CD4-positive, alpha-beta T cell treated with Interleukin-17A for 1 hour (primary cell): ENCODE data around the gene DNPH1.

Source experiments
- DNase-seq: peaks from one replicate; pipeline ENCODE4 v3.0.0-alpha.2; 2020

The DNPH1 gene

DNA sequence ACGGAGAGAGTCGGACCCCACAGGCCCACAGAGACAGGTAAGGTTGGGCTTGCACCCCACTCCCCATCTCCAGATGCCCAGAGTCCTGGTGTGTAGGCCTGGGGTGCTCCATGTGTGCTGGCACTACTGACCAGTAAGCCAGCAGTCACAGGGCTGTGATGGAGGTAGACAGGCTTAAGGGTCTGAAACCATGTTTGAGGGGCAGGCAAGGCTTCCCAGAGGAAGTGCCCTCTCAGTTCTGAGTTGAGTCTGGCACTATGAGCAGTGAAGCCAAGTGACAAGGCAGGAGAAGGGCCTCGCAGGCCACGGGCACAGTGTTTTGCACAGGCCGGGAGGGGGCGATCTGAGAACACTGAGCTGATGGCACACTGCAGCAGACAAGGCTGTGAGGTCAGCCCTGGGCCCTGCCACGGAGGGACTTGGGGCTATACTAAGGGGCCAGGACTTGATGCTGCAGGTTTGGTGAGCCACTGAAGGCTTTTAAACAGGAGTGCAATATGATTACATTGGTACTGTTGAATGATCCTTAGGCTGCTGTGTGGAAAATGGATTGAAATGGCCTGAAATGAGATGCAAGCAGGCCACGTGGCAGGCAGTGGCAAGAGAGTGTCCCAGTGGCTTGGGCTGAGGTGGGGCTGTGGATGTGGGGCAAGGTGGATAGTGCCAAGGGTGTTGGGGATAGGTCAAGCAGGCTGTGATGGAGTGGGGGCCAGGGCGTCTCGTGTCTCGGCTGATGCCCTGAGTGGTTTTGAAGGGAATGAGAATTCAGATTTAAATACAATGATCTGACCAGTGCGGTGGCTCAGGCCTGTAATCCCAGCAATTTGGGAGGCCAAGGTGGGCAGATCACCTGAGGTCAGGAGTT lies 34.3 kb upstream of the DNPH1 start:
- DNase-seq = peak; percentile 81

DNA sequence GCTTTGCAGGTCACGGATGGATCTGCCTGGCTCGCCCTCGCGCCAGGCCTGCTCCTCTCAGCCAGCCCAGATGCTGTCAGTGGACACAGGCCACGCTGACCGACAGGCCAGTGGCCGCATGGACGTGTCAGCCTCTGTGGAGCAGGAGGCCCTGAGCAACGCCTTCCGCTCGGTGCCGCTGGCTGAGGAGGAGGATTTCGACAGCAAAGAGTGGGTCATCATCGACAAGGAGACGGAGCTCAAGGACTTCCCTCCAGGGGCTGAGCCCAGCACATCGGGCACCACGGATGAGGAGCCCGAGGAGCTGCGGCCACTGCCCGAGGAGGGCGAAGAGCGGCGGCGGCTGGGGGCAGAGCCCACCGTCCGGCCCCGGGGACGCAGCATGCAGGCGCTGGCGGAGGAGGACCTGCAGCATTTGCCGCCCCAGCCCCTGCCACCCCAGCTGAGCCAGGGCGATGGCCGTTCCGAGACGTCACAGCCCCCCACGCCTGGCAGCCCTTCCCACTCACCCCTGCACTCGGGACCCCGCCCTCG lies 33.6 kb upstream of the DNPH1 start:
- DNase-seq = no peak

DNA sequence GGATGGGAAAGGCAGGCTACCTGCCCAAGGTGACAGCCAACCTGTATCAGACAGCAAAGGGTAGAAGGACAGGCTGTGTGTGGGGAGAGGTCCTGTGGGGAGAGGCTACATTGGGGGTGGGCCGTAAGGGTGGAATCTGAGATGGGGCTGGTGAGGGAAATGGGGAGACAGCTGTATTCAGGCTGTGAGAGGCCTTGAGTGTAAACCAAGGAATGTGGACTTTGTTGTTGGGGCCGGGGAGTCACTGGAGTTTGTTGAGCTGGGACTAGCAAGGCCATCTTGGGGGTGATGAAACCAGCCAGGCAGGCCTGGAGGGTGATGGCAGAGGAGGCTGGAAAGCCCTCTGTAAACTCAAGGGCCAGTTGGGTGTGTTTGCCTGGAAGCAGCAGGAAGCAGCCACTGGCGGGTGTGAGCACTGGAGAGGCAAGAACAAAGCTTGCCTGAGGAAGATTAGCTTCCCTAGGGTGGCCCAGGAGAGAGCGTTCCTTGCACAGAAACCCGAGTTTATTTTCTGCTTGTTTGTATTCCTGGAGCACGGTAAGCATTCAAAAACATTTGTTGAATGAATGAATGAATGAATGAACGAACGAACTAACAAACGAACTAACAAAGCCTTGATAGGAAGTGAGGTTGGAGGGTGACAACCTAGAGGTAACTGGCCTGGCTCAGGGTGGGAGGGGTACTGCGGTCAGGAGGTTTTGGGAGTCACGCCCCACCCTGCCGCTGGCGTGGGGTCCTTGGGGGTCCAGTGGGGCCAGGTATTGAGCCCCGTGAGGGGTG lies 32.9 kb upstream of the DNPH1 start:
- DNase-seq = no peak

- DNase-seq = no peak
These were observed 31.9 kb upstream of the DNPH1 start for GRCh38 chr6:43261198-43261597.

- no peak for DNase-seq
These were observed 31.5 kb upstream of the DNPH1 start for GRCh38 chr6:43260791-43261190.

DNA sequence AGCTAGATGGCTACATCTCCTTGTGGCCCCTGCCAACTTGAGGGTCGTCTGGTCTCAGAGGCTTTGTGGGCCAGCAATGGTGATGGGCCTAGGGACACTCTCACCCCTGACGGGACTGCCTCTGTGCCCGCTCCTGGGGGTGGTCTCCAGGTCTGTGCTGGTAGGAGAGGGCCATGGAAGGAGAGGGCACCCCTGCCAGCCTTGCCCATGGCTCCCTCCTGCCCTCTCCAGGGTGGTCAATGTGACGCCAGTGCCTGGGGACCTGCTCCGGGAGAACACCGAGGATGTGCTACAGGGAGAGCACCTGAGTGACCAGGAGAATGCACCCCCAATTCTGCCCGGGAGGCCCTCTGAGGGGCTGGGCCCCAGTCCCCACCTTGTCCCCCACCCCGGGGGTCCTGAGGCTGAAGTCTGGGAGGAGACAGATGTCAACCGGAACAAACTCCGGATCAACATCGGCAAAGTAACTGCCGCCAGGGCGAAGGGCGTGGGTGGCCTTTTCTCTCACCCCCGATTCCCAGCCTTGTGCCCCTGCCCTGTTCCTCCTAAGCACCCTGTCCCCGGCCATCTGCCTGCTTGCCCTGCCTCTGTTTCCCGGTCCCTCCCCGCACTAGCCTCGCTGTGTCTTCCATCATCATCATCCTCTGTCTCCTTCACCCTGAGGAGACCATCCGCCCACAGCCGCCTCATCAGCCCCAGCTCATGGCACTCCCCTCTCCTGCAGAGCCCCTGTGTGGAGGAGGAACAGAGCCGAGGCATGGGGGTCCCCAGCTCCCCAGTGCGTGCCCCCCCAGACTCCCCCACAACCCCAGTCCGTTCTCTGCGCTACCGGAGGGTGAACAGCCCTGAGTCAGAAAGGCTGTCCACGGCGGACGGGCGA lies 29.8 kb upstream of the DNPH1 start:
- no peak for DNase-seq

- no peak for DNase-seq
These were observed 28.9 kb upstream of the DNPH1 start for GRCh38 chr6:43258180-43258579.

GRCh38 chr6:43257367-43258145 lies 28.3 kb upstream of the DNPH1 start:
- DNase-seq = no peak

DNA sequence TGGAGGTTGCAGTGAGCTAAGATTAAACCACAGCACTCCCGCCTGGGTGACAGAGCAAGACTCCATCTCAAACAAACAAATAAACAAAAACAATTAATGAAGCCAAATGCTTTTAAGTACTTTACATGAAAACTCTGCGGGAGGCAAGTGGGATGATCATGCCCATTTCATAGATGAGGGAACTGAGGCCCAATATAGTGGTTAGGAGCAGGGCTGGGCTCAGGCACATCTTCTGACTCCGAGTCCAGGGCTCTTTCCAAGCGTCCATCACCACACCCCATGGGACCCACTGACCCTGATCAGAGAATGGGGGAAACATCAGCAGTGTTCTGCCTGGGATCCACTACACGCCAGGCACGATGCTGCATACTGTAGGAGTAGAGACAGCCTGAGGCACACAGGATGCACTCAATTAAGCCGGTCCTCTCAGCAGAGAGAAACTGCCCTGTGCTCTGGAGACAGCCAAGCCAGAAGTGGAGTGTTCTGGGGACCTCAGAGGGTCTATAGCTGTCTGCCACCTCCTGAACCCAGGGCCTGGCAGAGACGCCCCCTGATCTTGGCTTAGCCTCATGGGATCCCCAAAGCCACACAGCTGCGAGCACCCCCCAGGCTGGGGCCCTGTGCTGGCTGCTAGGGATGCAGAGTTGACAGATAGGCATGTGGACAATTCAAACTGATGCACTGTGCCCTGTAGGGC lies 27.5 kb upstream of the DNPH1 start:
- DNase-seq = no peak

DNA sequence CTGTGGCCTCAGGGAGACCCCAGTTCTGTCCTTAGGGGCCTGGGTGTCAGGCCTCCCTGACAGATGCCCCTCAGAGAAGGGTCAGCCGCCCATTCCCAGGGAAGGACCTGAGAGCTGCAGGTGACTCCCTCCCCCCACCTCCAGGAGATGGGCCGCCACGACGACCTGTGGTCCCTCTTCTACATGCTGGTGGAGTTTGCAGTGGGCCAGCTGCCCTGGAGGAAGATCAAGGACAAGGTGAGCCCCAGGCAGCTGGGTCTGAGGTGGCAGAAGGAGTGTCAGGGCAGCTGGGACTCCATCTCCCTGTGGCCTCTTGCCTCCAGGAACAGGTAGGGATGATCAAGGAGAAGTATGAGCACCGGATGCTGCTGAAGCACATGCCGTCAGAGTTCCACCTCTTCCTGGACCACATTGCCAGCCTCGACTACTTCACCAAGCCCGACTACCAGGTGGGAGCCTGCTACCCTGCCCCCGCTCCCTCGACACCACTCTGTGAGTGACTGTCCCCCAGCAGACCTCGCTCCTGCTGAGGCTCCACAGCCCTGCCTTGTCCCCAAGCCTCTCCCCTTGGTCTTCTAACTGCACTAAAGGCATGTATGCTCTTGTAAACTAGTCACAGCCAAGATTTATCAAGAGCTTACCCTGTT lies 26.2 kb upstream of the DNPH1 start:
- DNase-seq = no peak

- DNase-seq = no peak
These were observed 25.6 kb upstream of the DNPH1 start for GRCh38 chr6:43254846-43255245.

DNA sequence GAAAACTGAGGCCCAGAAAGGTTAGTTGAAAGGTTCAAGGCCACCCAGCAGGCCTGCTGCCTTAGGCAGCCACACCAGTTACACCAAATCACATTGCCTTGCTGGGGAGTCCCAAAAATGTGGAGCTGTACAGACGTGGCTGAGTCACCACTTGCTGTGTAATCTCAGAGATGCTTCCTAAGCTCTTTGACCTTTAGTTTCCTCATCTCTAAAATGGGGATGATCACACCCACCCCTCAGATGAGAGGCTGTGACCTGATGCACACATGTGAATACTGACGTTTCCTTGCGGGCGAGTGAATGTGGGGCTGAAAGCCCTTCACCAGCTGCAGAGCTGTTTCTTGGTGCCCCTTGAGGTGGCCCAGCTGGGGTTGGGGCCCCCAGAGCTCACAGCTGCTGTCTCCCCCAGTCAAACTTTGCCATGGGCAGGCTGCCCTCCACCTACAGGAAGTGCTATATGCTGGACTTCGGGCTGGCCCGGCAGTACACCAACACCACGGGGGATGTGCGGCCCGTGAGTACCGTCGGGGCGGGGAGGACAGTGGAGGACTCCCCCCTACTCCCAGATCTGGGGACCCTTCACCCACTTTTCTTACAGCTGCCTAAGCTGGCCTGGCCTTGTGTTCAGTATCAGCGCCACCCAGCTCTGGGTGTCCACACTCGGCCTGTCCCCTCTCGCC lies 25.0 kb upstream of the DNPH1 start:
- no peak for DNase-seq

- no peak for DNase-seq
These were observed 24.1 kb upstream of the DNPH1 start for GRCh38 chr6:43253401-43253800.

DNA sequence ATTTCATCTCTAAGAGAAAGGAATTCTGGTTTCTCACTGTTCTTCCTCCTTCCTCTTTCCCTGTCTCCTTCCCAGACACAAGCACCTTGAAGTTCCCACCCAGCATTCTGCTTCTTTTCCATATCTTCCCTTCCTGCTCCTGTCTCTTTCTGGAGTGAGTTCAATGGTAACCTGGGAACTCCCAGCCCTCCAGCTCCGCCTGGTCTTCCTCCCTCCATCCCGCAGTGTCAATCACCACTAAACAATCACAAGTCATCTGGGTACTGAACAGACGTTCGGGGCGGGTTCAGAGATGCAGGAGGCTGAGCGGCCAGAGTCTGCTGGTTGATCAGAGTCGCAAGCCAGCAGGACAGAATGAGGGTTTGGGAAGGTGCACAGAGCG lies 21.7 kb upstream of the DNPH1 start:
- no peak for DNase-seq

DNA sequence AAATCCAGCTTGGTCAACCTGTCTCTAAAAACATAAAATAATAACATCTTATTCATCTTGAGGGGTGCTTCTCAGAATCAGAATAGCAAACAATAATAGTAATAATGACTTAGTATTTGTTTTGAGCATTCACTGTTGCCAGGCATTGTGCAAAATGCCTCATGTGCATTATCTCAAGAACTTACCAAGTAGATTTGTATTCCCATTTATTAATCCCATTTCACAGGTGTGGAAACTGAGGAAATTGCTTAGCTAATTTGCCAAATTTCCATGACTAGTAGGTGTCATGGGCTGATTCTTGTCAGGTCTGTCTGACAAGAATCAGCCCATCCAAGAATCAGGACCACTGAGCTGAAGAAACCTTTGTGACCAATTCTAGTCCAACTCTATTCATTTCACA lies 19.5 kb upstream of the DNPH1 start:
- DNase-seq = no peak

DNA sequence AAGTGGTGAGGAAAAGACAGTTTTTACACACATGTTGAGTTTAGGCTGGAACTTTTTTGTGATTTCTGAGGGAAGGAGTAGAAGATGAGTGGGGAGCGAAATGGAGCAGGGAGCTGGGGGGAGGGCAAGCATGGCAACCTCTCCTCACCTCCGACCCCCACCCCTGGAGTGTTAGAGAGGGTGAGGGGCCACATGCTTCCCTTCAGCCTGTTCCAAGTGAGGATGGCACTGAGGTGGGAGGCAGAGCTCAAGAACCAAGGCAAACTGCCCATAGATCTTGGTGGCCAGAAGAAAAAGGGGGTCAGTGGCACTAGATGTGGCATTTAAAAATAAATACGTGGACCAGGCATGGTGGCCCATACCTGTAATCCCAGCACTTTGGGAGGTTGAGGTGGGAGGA lies 18.8 kb upstream of the DNPH1 start:
- no peak for DNase-seq

GRCh38 chr6:43247114-43247999 lies 18.1 kb upstream of the DNPH1 start:
- DNase-seq = peak; percentile 83

DNA sequence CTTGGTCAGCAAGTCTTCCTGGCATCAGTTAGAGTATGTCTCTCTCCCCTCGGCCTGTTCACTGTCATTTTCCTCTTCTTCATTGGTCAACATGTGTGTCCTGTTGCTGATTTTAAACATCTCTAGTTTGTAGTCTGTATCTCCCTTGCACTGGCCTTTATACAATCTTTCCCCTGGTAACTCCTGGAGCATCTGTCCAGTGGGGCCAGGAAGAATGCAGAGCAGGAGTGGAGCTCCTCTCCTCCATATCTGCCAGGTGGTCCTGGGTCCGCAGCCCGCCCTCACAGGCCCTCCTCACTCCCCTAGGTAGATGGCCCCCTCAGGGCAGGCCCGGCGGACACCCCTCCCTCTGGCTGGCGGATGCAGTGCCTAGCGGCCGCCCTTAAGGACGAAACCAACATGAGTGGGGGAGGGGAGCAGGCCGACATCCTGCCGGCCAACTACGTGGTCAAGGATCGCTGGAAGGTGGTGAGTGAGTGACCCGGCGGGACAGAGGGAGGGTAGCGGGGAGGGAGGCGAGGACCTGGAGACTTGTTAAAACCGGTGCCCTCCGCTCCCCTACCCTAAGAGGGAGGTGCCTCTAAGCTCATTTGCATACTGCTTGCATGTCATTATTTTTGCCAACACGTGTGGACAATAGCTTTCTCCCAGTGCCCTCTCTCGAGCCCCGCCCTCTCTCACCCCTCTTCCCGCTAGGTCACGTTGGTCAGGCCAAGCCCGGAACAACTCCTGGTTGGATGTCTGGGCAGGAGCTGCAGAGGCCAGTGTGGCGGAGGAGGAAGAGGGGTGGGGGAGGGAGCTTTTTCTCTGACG lies 17.2 kb upstream of the DNPH1 start:
- DNase-seq = peak; percentile 31
